ENCODE results near the gene NR2F2.

The NR2F2 gene

GRCh38 chr15:96343113-96344059 lies 12.9 kb downstream of the NR2F2 start:
- no peak for DNase-seq

- no peak for DNase-seq
Measured at GRCh38 chr15:96344060-96344705, 13.7 kb downstream of the NR2F2 start.

- DNase-seq = no peak
Measured at GRCh38 chr15:96344706-96345559, 14.4 kb downstream of the NR2F2 start.

GRCh38 chr15:96345560-96346399 lies 15.3 kb downstream of the NR2F2 start:
- DNase-seq = no peak

GRCh38 chr15:96346409-96346970 lies 16.0 kb downstream of the NR2F2 start:
- no peak for DNase-seq

GRCh38 chr15:96347181-96348111 lies 16.9 kb downstream of the NR2F2 start:
- DNase-seq = no peak

- no peak for DNase-seq
Measured at GRCh38 chr15:96348112-96349027, 17.9 kb downstream of the NR2F2 start.

GRCh38 chr15:96349034-96349856 lies 18.7 kb downstream of the NR2F2 start:
- no peak for DNase-seq

- no peak for DNase-seq
Measured at GRCh38 chr15:96349857-96350720, 19.6 kb downstream of the NR2F2 start.

- no peak for DNase-seq
Measured at GRCh38 chr15:96350934-96351724, 20.6 kb downstream of the NR2F2 start.

- no peak for DNase-seq
Measured at GRCh38 chr15:96351761-96352603, 21.5 kb downstream of the NR2F2 start.

- no peak for DNase-seq
Measured at GRCh38 chr15:96352604-96353405, 22.3 kb downstream of the NR2F2 start.

GRCh38 chr15:96353416-96353929 lies 23.0 kb downstream of the NR2F2 start:
- DNase-seq = no peak

GRCh38 chr15:96353930-96354730 lies 23.6 kb downstream of the NR2F2 start:
- no peak for DNase-seq

Data from activated gamma-delta T cell (primary cell).